ENCODE data around the gene NTN3. TPM values are rescaled to one million over a fixed set of nuclear protein-coding genes. Genes with fewer than 3 reads are reported as not detected.
A peak's percentile ranks its signal among the peaks of the same experiment; 100 is the strongest.

Gene NTN3
- total RNA-seq, 1 donor from 2014 or later, result under 0.01 TPM

DNA sequence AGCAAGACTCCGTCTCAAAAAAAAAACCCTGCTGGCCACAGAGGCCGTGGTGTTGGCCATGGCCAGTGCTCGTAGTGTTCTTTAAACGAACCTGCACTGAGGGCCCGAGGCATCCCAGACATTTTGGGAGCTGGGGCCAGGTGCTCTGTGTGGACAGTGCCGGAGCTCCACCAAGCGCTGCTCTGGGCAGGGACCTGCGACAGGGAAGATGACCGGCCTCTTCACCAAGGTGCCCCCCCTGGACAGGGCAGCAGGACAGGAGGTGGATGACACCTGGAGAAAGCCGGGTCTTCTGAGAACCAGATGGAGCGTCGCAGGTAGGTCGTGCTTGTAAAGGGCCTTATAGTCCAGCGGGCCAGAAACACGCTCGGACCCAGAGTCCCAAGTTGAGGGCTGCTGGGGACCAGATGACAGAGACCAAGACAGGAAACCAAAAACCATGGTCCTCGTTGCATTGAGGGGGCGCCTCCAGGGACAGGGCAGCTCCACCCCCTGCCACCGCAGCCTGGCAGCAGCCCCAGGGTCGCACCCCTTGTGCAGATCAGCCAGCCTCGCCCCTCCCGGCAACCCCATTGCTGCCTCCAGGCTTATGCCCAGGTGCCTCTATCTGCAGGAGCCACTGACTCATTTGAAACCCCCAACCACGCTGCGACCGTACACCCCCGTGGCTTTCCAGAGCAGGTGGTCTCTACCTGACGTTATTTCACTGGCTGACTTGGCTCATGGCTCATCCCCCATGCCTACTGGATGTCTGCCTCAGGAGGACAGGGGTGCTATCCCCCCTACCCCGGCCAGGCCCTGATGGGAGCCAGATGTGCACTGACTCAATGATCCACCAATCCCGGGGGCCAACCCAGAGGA lies 4.2 kb upstream of the NTN3 start:
- DNase-seq (ENCODE audit: low read depth in 2 of 2), result no peak

DNA sequence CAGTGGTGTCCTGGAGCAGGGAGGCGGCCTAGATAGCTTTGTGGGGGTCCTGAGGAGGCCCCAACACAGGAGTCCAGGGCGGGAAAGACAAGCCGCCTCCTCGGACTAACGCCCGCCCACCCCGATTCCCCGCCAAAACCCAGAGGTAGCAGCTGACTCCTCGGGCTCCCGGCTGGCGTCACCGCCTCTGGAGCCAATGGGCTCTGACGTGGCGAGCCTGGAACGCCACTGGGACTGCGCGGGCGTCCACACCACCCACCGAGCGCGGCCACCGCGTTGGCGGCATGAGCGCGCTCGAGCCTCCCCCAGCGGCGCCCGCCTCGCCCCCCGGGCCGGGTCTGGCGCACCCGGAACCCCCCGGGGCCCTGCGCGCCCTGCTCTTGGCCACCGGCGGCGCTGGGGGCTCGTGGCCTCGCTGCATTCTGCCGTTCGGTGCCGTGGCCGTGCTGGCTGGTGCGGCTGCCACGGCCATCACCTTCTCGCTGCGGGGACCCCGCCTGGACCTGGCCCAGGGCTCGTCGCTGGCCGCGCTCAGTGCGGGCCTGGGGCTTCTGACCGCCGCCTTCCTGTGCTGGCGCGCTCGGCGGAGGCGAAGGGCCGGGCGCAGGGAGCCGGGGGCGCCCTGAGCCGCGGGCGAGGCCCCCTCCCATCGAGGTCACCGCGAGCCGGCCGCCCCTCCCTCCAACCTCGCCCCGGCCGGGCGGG lies 3.4 kb upstream of the NTN3 start:
- DNase-seq (ENCODE audit: low read depth in 2 of 2), result peak; percentile 48 to 66

DNA sequence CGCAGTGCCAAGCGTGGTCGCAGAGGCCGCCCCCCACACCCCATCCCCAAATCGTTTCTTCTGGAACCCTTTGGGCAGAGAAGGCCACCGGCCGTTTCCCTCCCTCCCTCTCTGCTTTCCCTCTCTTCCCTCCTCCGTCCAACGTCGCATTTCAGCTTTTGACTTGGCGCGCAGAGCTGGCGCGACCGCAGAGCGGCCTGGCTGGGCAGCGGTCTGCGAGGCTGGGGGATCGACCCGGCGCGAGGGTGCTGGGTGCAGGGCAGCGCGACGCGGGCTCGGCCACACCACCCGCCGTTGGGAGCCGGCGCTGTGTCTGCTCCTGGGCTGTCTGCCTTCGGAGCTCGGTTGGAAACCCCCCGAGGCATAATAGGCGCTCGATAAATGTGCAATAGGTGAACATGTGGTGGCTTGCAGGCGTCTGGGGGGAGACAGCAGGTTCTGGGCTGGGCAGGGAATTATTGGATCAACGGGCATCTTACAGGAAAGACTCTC lies 2.8 kb upstream of the NTN3 start:
- DNase-seq (ENCODE audit: low read depth in 2 of 2), result peak in 1 of 2 donors; percentile 24

DNA sequence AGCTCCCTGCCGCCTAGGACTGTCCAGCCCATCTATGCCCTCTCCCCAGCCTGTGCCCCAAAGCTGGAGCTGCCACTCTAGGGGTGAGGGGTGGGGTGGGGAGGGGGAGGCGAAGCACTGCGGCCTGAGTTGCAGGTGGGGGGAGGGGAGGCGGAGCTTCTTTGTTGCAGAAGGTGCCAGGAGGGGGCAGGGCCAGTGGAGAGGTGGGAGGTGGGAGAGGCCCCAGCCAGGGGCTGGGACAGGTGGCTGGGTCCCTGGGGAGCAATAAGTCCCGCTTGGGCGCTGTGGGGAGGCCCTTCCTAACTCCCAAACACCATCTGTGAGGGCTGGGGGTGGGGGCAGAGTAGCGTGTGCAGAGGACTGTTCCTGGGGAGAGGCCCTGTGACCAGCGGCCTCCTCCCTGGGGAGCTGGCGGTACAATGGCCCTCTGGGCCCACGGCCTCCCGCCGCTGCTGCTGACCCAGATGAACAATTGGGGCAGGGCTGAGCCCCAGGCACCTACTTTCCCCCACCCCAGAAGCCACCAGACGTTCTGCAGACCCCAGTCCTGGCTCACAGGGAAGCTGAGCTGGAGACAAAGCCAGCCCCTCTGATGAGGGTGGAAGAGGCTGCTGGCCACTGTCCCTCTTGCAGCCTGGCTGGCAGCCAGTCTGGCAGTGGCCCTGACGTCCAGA lies 2.2 kb upstream of the NTN3 start:
- DNase-seq (ENCODE audit: low read depth in 2 of 2), result peak in 1 of 2 donors; percentile 48

DNA sequence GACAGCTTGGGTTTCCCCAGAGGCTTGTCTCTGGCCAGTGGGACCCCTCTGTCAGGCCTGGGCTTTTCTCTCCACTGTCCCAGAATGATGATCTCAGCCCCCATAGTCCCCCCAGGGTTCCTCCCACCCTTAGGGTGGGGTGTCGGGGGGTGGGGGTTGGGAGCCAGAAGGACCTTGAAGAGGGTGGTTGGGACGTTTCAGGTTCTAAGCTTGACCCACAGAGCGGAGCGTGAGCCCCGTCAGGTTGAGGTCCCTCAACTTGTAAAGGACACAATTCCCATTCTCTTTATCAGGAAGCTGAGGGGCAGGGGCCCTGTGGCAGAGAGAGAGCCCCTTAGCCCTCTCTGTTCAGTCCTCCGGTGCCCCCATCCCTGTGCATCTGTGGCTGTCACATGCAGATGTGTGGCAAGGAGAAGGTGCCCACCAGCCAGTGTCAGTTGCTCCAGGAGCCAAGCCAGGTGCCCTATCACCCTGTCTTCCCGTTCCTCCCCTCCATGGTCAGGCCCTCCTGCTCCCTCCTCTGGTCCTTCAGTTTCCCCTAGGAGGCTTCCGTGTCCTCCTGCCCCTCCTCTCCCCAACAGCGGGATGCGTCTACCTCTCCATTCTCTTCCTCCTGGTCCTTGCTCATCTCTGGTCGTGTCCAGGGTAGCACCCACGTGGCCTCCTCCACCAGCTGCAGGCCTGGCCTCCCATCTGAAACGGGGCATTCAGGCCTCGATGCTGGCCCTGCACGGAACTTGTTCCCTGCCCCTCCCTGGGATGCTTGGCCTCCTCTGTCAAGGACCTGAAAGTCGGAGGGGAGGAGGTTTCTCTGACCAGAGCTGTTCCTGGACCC lies 1.5 kb upstream of the NTN3 start:
- DNase-seq (ENCODE audit: low read depth in 2 of 2), result no peak

DNA sequence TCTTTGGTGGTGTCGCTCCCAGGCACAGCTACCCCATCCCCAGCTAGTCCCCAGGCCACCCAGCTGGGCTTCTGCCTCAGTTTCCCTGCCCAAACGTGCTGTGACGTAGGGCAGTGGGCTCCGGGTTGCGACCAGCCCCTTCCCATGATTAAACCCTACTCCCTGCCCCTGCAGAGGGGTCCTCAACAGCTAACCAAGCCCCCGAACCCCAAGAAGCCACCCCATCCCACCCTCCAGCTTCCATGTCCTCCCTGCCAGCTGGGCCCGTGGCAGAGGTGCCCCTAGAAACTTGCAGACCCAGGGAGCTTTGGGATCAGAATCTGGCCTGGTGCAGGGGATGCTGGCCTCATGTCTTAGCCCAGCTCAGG lies 879 bp upstream of the NTN3 start:
- no peak for DNase-seq (ENCODE audit: low read depth in 2 of 2)

DNA sequence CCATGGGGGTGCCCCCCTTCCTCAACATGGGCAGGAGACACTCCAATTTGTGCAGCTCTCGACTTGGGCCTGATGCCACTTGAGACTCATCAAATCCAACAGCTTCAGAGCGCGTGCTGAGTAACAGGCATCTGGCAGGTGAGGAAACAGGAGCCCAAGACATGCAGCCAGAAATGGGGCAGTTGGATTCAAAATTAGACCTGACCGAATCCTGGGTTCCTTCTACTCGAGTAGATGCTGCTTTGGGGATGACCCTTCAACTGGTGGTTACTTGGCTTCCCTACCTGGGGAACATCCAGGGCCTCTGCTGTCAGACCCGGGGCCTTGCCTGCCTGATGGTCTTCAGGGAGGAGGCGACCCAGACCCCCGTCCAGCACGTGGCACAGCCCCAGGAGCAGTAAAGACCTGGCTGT lies 488 bp upstream of the NTN3 start:
- no peak for DNase-seq (ENCODE audit: low read depth in 2 of 2)

DNA sequence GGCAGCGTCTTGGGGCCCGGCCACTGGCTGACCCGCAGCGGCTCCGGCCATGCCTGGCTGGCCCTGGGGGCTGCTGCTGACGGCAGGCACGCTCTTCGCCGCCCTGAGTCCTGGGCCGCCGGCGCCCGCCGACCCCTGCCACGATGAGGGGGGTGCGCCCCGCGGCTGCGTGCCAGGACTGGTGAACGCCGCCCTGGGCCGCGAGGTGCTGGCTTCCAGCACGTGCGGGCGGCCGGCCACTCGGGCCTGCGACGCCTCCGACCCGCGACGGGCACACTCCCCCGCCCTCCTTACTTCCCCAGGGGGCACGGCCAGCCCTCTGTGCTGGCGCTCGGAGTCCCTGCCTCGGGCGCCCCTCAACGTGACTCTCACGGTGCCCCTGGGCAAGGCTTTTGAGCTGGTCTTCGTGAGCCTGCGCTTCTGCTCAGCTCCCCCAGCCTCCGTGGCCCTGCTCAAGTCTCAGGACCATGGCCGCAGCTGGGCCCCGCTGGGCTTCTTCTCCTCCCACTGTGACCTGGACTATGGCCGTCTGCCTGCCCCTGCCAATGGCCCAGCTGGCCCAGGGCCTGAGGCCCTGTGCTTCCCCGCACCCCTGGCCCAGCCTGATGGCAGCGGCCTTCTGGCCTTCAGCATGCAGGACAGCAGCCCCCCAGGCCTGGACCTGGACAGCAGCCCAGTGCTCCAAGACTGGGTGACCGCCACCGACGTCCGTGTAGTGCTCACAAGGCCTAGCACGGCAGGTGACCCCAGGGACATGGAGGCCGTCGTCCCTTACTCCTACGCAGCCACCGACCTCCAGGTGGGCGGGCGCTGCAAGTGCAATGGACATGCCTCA lies 773 bp downstream of the NTN3 start:
- no peak for DNase-seq (ENCODE audit: low read depth in 2 of 2)

DNA sequence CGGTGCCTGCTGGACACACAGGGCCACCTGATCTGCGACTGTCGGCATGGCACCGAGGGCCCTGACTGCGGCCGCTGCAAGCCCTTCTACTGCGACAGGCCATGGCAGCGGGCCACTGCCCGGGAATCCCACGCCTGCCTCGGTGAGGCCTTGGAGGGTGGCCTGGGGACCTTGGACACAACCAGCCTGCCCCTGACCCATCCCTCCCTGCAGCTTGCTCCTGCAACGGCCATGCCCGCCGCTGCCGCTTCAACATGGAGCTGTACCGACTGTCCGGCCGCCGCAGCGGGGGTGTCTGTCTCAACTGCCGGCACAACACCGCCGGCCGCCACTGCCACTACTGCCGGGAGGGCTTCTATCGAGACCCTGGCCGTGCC lies 1.4 kb downstream of the NTN3 start:
- DNase-seq (ENCODE audit: low read depth in 2 of 2), result no peak

DNA sequence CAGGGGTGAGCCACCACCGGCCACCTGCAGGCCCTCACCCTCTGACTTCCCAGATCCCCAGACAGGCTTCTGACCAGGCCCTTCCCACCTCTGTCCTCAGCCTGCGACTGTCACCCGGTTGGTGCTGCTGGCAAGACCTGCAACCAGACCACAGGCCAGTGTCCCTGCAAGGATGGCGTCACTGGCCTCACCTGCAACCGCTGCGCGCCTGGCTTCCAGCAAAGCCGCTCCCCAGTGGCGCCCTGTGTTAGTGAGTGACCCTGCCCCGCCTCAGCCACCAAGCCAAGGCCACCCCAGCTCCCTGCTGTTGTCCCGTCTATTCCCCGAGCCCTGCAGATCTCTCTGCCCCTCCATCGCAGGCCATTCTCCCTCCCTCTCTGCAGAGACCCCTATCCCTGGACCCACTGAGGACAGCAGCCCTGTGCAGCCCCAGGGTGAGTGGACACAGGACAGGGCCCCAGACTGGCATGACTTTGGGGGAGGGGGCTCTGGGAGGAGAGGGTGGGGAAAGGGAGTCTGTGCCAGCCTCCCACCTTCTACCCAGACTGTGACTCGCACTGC lies 1.9 kb downstream of the NTN3 start:
- no peak for DNase-seq (ENCODE audit: low read depth in 2 of 2)

DNA sequence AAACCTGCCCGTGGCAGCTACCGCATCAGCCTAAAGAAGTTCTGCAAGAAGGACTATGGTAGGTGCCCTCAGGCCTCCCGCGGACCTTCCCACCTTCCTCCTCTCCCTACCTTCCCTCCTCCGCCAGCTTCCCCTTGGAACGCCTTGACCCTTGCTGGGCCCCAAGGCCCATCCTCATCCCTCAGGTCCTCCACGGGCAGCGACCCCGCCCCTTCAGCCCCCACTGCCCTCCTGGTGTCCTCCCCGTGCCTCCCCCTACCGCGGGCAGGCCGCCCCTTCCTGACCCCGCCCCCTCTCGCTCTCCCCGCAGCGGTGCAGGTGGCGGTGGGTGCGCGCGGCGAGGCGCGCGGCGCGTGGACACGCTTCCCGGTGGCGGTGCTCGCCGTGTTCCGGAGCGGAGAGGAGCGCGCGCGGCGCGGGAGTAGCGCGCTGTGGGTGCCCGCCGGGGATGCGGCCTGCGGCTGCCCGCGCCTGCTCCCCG lies 2.4 kb downstream of the NTN3 start:
- DNase-seq (ENCODE audit: low read depth in 2 of 2), result no peak

DNA sequence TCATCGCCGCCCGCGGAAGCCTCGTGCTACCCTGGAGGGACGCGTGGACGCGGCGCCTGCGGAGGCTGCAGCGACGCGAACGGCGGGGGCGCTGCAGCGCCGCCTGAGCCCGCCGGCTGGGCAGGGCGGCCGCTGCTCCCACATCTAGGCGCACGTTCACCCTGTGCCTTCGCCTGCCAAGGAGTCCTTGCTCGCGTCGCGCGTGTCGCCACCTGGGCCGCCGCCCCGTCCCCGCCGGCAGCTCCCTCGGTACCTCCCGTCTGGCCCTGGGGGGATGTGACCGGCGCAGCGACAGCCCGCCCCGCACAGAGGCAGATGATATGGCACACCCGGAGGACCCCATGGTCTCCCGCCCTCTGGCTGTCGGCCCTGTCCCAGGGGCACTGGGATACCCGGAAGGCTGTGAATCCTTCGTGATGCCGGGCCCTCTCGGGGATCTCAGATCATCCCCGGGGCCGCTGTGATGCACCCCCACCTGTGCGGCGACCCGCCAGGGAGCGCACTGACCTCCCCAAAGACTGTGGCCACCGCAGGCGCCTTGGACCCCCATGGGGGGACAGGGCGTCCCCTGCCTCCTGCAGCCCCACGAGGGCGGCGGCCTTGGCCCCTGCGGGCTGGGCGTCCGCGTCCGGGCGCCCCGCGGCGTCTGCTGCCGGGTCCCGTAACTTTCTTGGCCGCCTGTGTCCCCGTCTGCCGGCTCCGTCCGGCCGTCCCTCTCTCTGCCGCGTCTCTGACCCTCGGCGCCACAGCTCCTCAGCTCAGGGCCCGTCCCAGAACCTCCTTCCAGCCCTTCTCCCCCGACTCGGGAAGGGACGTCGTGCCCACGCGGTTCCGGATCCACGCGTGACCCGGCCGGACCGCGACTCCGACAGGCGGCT lies 3.1 kb downstream of the NTN3 start:
- DNase-seq (ENCODE audit: low read depth in 2 of 2), result peak; percentile 57 to 65

DNA sequence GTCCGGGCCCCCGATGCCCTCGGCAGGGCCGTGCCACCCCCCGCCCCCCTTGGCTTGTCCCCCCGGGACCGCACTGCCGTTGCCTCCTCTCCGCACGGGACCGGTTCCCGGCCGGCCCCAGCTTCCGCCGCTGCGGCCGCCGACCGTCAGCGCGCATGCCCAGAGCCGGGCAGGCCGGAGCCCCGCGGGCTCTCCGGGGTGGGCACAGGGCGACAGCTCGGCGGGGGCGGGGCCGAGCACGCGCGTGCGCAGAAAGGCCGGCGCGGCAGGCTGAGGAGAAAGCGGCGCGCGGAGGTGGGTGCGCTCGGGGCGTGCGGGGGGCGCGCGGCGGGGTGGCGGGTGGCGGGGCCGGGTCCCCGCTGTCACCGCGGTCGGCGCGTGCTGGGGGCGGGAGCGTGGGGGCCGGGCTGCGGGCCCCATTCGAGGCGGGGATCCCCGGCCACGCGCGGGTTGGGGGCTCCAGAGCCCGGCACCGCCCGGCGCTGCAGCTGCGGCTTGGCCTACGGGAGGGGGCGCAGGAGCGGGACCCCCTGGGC lies 3.8 kb downstream of the NTN3 start, which contains the start of gene TBC1D24:
TBC1D24 (plus strand) TSS at position 251 of the 536 bp plus-strand sequence. CDS start 21,022 bp downstream, outside the sequence.
- DNase-seq (ENCODE audit: low read depth in 2 of 2), result peak; percentile 84 to 90

DNA sequence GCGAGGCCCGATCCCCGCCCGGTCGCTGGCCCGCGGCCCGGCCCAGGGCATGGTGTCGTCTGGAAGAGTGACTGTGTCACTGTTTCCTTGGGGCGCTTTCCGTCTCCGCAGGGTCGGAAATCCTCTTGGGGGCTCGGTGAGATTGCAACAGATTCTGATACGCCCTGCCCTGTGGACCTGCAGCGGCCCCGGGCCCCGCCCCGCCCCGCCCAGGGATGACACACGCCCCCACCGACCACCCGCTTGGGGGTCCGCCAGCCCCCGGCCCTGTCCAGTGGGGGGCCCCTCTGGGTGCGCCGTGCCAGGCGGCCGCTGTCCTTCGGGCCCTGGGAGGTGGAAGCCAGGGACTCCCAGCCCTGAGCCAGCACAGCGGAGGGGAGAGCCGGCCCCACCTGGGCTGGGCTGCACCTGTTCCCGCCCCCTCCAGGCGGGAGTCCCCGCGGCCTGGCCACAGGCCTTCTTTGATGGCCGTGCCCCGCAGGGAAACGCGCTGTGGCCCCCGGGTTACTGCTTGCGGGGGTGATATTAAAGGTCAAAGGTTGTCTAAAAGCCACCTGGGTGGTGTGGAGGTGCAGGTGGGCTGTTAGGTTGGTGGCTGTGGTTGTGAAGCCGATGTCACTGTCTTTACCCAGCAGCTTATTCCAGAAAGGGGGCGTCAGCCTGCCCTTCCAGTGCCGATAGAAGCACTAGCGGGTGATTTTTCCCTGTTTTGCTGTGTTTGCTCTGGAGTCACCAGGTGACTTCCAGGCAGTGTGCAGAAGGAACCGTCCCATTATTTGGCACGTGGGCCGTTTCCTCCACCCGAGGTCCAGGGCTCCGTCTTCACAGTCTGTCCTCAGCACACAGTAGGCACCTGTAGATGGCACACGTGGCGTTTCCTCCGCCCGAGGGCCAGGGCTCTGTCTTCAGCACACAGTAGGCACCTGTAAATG lies 4.6 kb downstream of the NTN3 start:
- no peak for DNase-seq (ENCODE audit: low read depth in 2 of 2)

DNA sequence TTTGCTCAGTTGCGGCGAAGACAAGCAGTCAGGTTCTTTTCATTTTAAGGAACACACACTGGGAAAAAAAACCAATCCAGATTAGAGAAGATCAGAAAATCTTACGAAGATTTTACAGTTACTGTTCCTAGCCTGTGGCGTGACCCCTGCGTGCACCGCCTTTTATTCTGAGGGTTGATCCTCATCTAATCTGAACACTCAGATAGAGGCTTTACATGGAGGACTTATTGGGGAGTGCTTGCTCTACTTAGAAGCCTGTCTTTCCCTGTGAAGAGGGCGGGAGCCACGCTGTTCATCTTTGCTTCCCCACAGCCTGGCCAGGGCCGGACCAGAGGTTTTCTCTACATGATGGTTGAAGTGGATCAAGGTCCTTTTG lies 5.2 kb downstream of the NTN3 start:
- DNase-seq (ENCODE audit: low read depth in 2 of 2), result no peak

DNA sequence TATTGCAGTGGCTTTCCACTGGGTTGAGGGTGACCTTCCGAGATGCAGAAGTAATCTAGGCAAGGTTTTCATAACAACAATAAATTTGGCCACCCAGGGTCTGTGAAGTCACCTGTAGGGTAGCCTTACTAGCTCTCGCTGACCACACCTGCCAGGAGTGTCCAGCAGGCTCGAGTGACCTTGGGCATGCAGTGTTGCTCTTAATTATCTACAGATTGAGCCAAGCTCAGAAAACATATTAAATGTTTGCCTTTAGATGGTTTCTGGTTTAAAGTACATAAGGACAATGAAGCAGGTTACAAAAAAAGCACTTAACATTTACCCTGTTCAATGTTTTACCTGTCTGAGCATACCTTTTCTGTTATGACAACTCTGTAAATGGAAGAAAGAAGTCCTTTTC lies 5.6 kb downstream of the NTN3 start:
- no peak for DNase-seq (ENCODE audit: low read depth in 2 of 2)

DNA sequence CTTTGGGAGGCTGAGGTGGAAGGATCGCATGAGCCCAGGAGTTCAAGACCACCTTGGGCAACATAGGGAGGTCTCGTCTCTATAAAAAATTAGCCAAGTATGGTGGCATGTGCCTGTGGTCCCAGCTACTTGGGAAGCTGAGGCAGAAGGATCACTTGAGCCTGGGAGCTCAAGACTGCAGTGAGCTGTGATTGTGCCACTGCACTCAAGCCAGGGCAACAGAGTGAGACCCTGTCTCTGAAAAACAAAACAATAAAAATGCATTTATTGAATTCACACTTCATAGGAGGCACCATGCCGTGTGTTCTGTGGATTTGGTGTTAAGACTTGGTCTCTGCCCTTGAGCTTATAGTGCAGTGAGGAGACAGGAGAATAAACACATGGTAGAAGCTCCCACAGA lies 6.2 kb downstream of the NTN3 start:
- no peak for DNase-seq (ENCODE audit: low read depth in 2 of 2)

DNA sequence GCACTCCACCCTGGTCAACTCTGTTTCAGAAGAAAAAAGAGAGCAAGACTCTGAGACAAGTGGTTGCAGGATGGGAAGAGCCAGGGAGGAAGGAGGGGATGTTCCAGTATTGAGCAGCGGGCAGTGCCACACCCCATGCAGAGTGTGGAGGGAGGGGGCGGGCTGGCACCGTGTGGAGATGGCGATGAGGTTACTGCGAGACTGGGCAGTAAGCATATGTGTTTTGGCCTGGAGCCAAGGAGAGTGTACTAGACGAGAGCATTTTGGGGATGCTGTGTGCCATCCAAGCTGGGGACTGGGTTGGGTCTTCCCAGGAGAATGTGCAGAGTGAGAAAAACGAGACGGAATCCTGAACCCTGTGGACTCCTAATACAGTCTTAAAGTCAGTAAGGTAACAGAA lies 7.2 kb downstream of the NTN3 start:
- no peak for DNase-seq (ENCODE audit: low read depth in 2 of 2)

All from lung microvascular endothelial cell (primary cell).